Endothelial cell of umbilical vein (primary cell): Measurements from ENCODE around the gene NTRK2.

Experiments used
- CTCF ChIP-seq, 2 donors: IDR thresholded peaks; 1 replicate in 1 of 2; 2 replicates in 1 of 2; pipeline ENCODE4 v1.5.1; 2011; ENCODE audit warnings: low read length in 2 of 2, mild to moderate bottlenecking in 2 of 2, moderate library complexity in 2 of 2, control low read depth in 1 of 2, inconsistent platforms in 1 of 2, low read depth in 1 of 2; ENCODE audit not compliant: insufficient read depth in 1 of 2; ENCODE audit errors: extremely low read depth in 1 of 2
- EZH2 ChIP-seq: IDR thresholded peaks from 2 replicates; pipeline ENCODE4 v1.6.1; 2012; ENCODE audit warnings: borderline replicate concordance, low read depth, mild to moderate bottlenecking, moderate library complexity, low read length, inconsistent platforms; ENCODE audit not compliant: severe bottlenecking
- MYC ChIP-seq: IDR thresholded peaks from one replicate; pipeline ENCODE4 v1.6.1; 2011; ENCODE audit warnings: mild to moderate bottlenecking, low read depth, low read length
- POLR2A ChIP-seq: IDR thresholded peaks from 2 replicates; pipeline ENCODE4 v1.6.1; 2012; ENCODE audit warnings: low read depth, mild to moderate bottlenecking, control low read depth, low read length
- POLR2AphosphoS5 ChIP-seq: IDR thresholded peaks from 2 replicates; pipeline ENCODE4 v1.6.1; 2012; ENCODE audit warnings: low read depth, mild to moderate bottlenecking, control low read depth, low read length, moderate library complexity; ENCODE audit not compliant: insufficient read depth
- TF ChIP-seq, protein P1 (sequence below): IDR thresholded peaks from 2 replicates; pipeline ENCODE4 v1.6.1; 2011; ENCODE audit not compliant: insufficient read depth, insufficient read length

- TF ChIP-seq CTCF (IDR thresholded peaks at IDR 0.05; ENCODE audit: extremely low read depth in 1 of 2, insufficient read depth in 1 of 2, low read depth in 1 of 2, low read length in 2 of 2) (no peak), EZH2 (no peak), POLR2A (no peak), POLR2AphosphoS5 (no peak), MYC (no peak)
- TF ChIP-seq, protein P1, sequence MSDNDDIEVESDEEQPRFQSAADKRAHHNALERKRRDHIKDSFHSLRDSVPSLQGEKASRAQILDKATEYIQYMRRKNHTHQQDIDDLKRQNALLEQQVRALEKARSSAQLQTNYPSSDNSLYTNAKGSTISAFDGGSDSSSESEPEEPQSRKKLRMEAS, result no peak
Measured at GRCh38 chr9:85067792-85068191, 398.3 kb downstream of the NTRK2 start.
